H9 (cell line): ENCODE results near the gene SLC22A15. TPM values are rescaled to one million over a fixed set of nuclear protein-coding genes. Genes with fewer than 3 reads are reported as not detected.

ENCODE experiments used
- DNase-seq: peaks from one replicate; pipeline ENCODE4 v3.0.0-alpha.2; 2017
- H2AFZ ChIP-seq: one replicate; pipeline ENCODE4 v1.6.1; 2013; ENCODE audit warnings: mild to moderate bottlenecking, low read length, control low read depth, moderate library complexity
- H2AK5ac ChIP-seq: 2 replicates; pipeline ENCODE4 v1.6.1; 2013; ENCODE audit warnings: low read length, control low read depth, mixed read lengths; ENCODE audit not compliant: insufficient read length
- H2BK120ac ChIP-seq: one replicate; pipeline ENCODE4 v1.6.1; 2013; ENCODE audit warnings: low read depth, mild to moderate bottlenecking, low read length, control low read depth, inconsistent platforms; ENCODE audit not compliant: poor library complexity, severe bottlenecking
- H2BK12ac ChIP-seq: 2 replicates; pipeline ENCODE4 v1.6.1; 2013; ENCODE audit warnings: low read length, control low read depth, mixed read lengths, low read depth; ENCODE audit not compliant: insufficient read length
- H2BK15ac ChIP-seq: 2 replicates; pipeline ENCODE4 v1.6.1; 2013; ENCODE audit warnings: low read depth, low read length, control low read depth
- H2BK20ac ChIP-seq: one replicate; pipeline ENCODE4 v1.6.1; 2013; ENCODE audit warnings: low read depth, mild to moderate bottlenecking, low read length, control low read depth, inconsistent platforms; ENCODE audit not compliant: poor library complexity, severe bottlenecking
- H2BK5ac ChIP-seq: 2 replicates; pipeline ENCODE4 v1.6.1; 2013; ENCODE audit warnings: low read length, control low read depth, mixed read lengths; ENCODE audit not compliant: insufficient read length
- H3K14ac ChIP-seq: 2 replicates; pipeline ENCODE4 v1.6.1; 2013; ENCODE audit warnings: low read length, control low read depth; ENCODE audit not compliant: insufficient read depth
- H3K18ac ChIP-seq: 2 replicates; pipeline ENCODE4 v1.6.1; 2013; ENCODE audit warnings: low read depth, mild to moderate bottlenecking, mixed read lengths, low read length, control low read depth; ENCODE audit not compliant: insufficient read length
- H3K23ac ChIP-seq: 2 replicates; pipeline ENCODE4 v1.6.1; 2013; ENCODE audit warnings: low read length, control low read depth, mixed read lengths, low read depth; ENCODE audit not compliant: insufficient read length
- H3K23me2 ChIP-seq: 2 replicates; pipeline ENCODE4 v1.6.1; 2013; ENCODE audit warnings: low read depth, mild to moderate bottlenecking, mixed read lengths, low read length, control low read depth; ENCODE audit not compliant: insufficient read length, poor library complexity, severe bottlenecking
- H3K27ac ChIP-seq: 2 replicates; pipeline ENCODE4 v1.5.1; 2013; ENCODE audit warnings: low read length, control low read depth, mixed read lengths, low read depth; ENCODE audit not compliant: insufficient read length
- H3K27me3 ChIP-seq: 2 replicates; pipeline ENCODE4 v1.6.1; 2013; ENCODE audit warnings: low read length, control low read depth, inconsistent platforms; ENCODE audit not compliant: insufficient read depth
- H3K4ac ChIP-seq: 2 replicates; pipeline ENCODE4 v1.6.1; 2013; ENCODE audit warnings: low read depth, mild to moderate bottlenecking, control low read depth, inconsistent platforms, low read length, moderate library complexity
- H3K4me1 ChIP-seq: 2 replicates; pipeline ENCODE4 v1.6.1; 2013; ENCODE audit warnings: low read length, control low read depth, inconsistent platforms; ENCODE audit not compliant: insufficient read depth
- H3K4me2 ChIP-seq: 2 replicates; pipeline ENCODE4 v1.6.1; 2013; ENCODE audit warnings: low read length, control low read depth, mixed read lengths; ENCODE audit not compliant: insufficient read length, insufficient read depth
- H3K56ac ChIP-seq: 2 replicates; pipeline ENCODE4 v1.6.1; 2013; ENCODE audit warnings: low read depth, mild to moderate bottlenecking, mixed read lengths, low read length, control low read depth; ENCODE audit not compliant: insufficient read length
- H3K79me1 ChIP-seq: 2 replicates; pipeline ENCODE4 v1.6.1; 2013; ENCODE audit warnings: low read depth, mild to moderate bottlenecking, moderate library complexity, low read length, control low read depth, inconsistent platforms; ENCODE audit not compliant: insufficient read depth, poor library complexity, severe bottlenecking
- H3K79me2 ChIP-seq: 2 replicates; pipeline ENCODE4 v1.6.1; 2013; ENCODE audit warnings: low read length, control low read depth, inconsistent platforms; ENCODE audit not compliant: insufficient read depth
- H3K9ac ChIP-seq: 2 replicates; pipeline ENCODE4 v1.6.1; 2013; ENCODE audit warnings: low read length, control low read depth, mixed read lengths; ENCODE audit not compliant: insufficient read length; ENCODE audit errors: extremely low read depth
- H3K9me3 ChIP-seq: one replicate; pipeline ENCODE4 v1.6.1; 2013; ENCODE audit warnings: low read depth, low read length, inconsistent platforms; ENCODE audit not compliant: control insufficient read depth
- H3T11ph ChIP-seq: one replicate; pipeline ENCODE4 v1.6.1; 2013; ENCODE audit warnings: mild to moderate bottlenecking, low read length, control low read depth, inconsistent platforms
- H4K20me1 ChIP-seq: one replicate; pipeline ENCODE4 v1.6.1; 2013; ENCODE audit not compliant: control insufficient read depth, insufficient read length, insufficient read depth
- H4K5ac ChIP-seq: 2 replicates; pipeline ENCODE4 v1.6.1; 2013; ENCODE audit warnings: low read depth, mild to moderate bottlenecking, mixed read lengths, low read length, control low read depth; ENCODE audit not compliant: insufficient read length
- H4K8ac ChIP-seq: replicated peaks from 2 replicates; pipeline ENCODE4 v1.6.1; 2013; ENCODE audit warnings: low read length, control low read depth, mixed read lengths, low read depth; ENCODE audit not compliant: insufficient read length
- H4K91ac ChIP-seq: 2 replicates; pipeline ENCODE4 v1.6.1; 2013; ENCODE audit warnings: low read depth, mild to moderate bottlenecking, moderate library complexity, mixed read lengths, low read length, control low read depth; ENCODE audit not compliant: insufficient read length
- H3K27ac Mint-ChIP-seq, 3 experiments: 2 replicates in 2 of 3; 3 replicates in 1 of 3; pipeline ENCODE4 v1.8.0; 2020 to 2021; ENCODE audit warnings: mixed read lengths in 3 of 3, mild to moderate bottlenecking in 1 of 3, moderate library complexity in 1 of 3
- H3K27me3 Mint-ChIP-seq: 2 replicates; pipeline ENCODE4 v1.8.0; 2021; ENCODE audit warnings: low read depth, mild to moderate bottlenecking, moderate library complexity, mixed read lengths
- H3K36me3 Mint-ChIP-seq, 3 experiments: 2 replicates in 2 of 3; 3 replicates in 1 of 3; pipeline ENCODE4 v1.8.0; 2020 to 2021; ENCODE audit warnings: low read depth in 3 of 3, mixed read lengths in 3 of 3; ENCODE audit not compliant: insufficient read depth in 1 of 3
- H3K4me1 Mint-ChIP-seq, 2 experiments: 2 replicates each; pipeline ENCODE4 v1.8.0; 2020; ENCODE audit warnings: mixed read lengths in 2 of 2
- H3K4me3 Mint-ChIP-seq, 2 experiments: 2 replicates in 1 of 2; 3 replicates in 1 of 2; pipeline ENCODE4 v1.8.0; 2020 to 2021; ENCODE audit warnings: mild to moderate bottlenecking in 2 of 2, mixed read lengths in 2 of 2, moderate library complexity in 1 of 2
- H3K9me3 Mint-ChIP-seq, 2 experiments: 2 replicates in 1 of 2; 3 replicates in 1 of 2; pipeline ENCODE4 v1.8.0; 2020; ENCODE audit warnings: mild to moderate bottlenecking in 2 of 2, mixed read lengths in 2 of 2, moderate library complexity in 1 of 2
- WGBS: extraction: QIAGEN DNeasy Blood & Tissue Kit; methylation state at CpG from one replicate; pipeline ENCODE4 v1.1.7; 2013; ENCODE audit warnings: missing lambda C conversion rate, low lambda C conversion rate, mixed read lengths; ENCODE audit not compliant: insufficient read length; ENCODE audit errors: extremely low coverage; 5-methylcytosine and 5-hydroxymethylcytosine counted together
- total RNA-seq: library from RNA; stranded (reverse); gene quantifications from 2 replicates; pipeline ENCODE4 v1.2.1, GENCODE V29; 2021
- TF ChIP-seq, protein P1 (sequence below): fragments of 200-600 bp; sonication (generic); conservative IDR thresholded peaks from 3 replicates; pipeline ENCODE4 v1.8.0; 2021; ENCODE audit warnings: antibody characterized with exemption, mild to moderate bottlenecking

SLC22A15 gene
- total RNA-seq, 1 experiment from 2014 or later = 3.2 TPM

DNA sequence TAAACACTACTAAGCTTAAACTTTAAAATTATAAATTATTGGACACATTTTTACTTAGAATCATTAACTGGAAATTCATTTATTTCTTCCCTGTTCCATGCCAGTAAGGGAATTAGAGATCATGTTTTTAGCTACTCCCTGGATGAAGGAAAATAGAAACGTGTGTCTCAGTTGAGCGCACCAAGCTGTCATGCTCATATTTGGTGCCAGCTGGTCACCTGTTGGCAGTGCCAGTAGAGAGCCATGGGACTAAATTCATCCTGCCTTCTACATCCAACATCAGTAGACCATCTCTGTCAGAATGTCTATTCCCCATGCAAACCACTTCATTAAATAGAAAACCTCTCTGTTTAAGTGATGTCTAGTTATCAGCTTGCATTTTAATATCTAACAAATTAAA lies 17.4 kb upstream of the SLC22A15 start:
- Histone ChIP-seq H3K79me1 (no peaks in the 10 kb centered on the region), H3K27ac (no peak overlapping the region), H3K14ac (no peak overlapping the region), H3K9me3 (no peaks in the 10 kb centered on the region), H3K23ac (no peak overlapping the region), H2AFZ (no peak overlapping the region), H3K4ac (no peak overlapping the region), H3K18ac (no peak overlapping the region), H2BK5ac (no peak overlapping the region), H3K9ac (no peak overlapping the region), H3K4me1 (peaks cover 10% of the 10 kb centered on the region; the same call in 1 of the 2 replicates), H2BK12ac (no peak overlapping the region), H3K4me2 (no peak overlapping the region), H2BK20ac (no peak overlapping the region), H4K91ac (no peak overlapping the region), H3K79me2 (no peaks in the 10 kb centered on the region), H3T11ph (no peak overlapping the region), H2BK15ac (no peak overlapping the region), H3K56ac (no peak overlapping the region), H4K20me1 (no peaks in the 10 kb centered on the region), H3K27me3 (no peaks in the 10 kb centered on the region), H2BK120ac (no peak overlapping the region), H2AK5ac (no peak overlapping the region), H4K5ac (no peak overlapping the region), H4K8ac (no peak overlapping the region), H3K23me2 (no peaks in the 10 kb centered on the region)
- H3K4me1 Mint-ChIP-seq = peaks cover 60 to 66% of the 10 kb centered on the region in 2 experiments
- no peak for DNase-seq
- WGBS = no CpG with 5 or more reads among the region's 2 CpGs
- TF ChIP-seq, protein P1, sequence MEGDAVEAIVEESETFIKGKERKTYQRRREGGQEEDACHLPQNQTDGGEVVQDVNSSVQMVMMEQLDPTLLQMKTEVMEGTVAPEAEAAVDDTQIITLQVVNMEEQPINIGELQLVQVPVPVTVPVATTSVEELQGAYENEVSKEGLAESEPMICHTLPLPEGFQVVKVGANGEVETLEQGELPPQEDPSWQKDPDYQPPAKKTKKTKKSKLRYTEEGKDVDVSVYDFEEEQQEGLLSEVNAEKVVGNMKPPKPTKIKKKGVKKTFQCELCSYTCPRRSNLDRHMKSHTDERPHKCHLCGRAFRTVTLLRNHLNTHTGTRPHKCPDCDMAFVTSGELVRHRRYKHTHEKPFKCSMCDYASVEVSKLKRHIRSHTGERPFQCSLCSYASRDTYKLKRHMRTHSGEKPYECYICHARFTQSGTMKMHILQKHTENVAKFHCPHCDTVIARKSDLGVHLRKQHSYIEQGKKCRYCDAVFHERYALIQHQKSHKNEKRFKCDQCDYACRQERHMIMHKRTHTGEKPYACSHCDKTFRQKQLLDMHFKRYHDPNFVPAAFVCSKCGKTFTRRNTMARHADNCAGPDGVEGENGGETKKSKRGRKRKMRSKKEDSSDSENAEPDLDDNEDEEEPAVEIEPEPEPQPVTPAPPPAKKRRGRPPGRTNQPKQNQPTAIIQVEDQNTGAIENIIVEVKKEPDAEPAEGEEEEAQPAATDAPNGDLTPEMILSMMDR = no peak
- H3K4me3 Mint-ChIP-seq = no peak overlapping the region
- H3K27ac Mint-ChIP-seq = no peak overlapping the region
- H3K27me3 Mint-ChIP-seq = no peaks in the 10 kb centered on the region; the same call in 1 of the 2 replicates
- no peaks in the 10 kb centered on the region; a peak in 1 of 7 replicates for H3K36me3 Mint-ChIP-seq
- peaks cover 0 to 5% of the 10 kb centered on the region in 2 experiments; a peak in 1 of 5 replicates for H3K9me3 Mint-ChIP-seq
